CD4-positive, alpha-beta T cell treated with Interleukin-4 for 4 hours (primary cell): ENCODE data around the gene SLPI.

Experiments
- DNase-seq: peaks from one replicate; pipeline ENCODE4 v3.0.0-alpha.2; 2020

Gene SLPI

DNA sequence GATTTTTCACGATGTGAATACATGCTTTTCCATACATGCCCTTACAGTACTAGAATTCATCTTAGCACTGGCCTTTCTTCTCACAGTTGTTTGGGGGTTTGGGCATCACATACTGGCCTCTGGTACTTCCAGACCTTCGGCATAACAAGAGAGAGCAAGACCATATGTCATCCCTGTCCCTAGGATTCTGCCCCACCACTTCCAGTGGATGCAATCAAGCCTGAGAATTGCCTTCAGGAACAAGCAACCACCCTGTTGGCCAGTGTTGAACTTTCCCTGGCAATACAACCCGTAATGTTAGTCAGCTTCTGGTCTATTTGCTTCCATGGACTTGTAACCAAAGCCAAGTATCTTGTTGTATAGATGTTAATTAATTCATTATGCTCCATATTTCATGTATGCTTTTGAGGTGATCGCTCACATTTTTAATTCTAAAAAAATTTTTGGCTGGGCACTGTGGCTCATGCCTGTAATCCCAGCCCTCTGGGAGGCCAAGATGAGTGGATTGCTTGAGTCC is 15.4 kb upstream of the SLPI start:
- DNase-seq = no peak

DNA sequence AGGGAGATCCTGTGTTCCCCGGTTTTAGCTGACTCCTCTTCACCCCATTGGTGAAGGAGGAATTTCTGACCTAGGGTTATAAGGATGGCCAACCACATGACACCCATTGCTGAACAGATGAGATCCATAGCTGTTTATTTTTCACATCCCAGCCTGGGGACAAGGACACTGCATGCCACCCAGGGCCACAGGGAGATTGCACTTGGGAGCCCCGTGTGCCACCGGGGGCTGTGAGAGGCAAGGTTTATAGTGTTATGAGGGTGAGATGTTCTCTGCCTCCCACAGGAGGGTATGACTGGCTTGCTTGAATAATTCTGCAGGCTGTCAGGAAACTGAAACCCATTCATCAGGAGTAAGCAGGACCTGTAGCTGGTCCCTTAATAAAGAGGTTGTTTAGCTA is 14.7 kb upstream of the SLPI start:
- DNase-seq = no peak

- no peak for DNase-seq
Observed at GRCh38 chr20:45268531-45268930, 14.2 kb upstream of the SLPI start.

GRCh38 chr20:45266977-45267376 is 12.6 kb upstream of the SLPI start:
- DNase-seq = no peak

DNA sequence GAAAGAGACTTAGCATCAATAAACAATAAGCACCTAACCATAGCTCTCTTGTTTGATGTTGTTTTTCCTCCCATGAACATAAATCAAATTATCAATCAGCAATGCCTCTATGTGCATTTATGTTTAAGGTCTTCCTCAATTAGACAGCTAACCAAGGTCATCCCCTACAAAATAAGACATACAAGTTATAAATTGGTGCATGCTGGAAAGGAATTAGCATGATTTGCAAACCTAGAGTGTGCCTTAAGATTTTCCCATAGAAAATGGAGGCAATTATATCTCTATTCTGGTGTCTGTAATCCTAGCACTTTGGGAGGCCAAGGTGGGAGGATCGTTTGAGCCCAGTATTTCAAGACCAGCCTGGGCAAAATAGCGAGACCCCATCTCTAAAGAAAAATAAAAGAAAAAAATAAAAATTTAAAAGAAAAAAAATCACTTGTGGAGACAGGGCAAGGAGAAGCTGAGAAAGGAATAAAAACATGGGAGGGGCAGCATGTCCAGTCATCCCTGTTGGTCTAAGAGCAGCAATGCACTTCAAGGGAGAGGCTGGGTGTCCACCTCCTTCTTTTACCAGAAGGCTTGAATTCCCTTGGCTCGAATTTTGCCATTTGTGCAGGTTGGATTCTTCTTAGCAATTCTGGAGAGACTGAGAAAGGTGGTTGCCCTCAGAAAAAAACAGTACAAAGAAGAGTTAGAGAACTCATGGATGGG is 9.3 kb upstream of the SLPI start:
- no peak for DNase-seq

GRCh38 chr20:45258664-45259063 is 4.3 kb upstream of the SLPI start:
- no peak for DNase-seq

DNA sequence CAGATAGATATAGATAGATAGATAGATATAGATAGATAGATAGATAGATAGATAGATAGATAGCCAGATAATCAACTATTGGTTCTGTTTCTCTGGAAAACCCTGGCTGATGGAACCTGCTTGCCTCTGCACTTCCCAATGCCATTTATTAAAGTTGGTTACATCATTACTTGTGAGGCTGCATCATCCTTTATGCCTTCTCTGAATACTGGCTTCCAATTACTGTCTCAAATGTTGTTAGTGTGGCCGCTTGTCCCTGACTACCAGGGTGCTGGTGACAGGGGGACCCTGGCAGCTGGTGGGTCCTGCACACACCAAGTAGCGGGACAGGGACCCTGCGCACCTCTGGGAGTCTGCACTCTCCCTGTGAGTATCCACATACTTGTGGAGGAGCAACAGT is 3.9 kb upstream of the SLPI start:
- DNase-seq = no peak

- DNase-seq = no peak
Observed at GRCh38 chr20:45257711-45258110, 3.3 kb upstream of the SLPI start.

DNA sequence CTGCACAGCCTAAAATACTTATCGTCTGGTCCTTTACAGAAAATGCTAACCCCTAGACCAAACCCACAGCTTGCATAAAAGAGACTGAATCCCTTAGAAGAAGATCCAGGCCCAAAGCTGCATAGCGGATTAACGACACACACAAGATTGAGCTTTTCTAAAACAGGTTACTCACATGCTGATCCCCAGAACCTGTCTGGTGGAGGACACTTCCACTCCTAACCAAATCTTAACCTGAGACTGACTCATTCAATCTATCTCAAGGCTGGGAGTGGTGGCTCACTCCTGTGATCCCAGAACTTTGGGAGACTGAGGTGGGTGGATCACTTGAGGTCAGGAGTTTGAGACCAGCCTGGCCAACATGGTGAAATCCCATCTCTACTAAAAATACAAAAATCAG is 2.8 kb upstream of the SLPI start:
- DNase-seq = no peak

- DNase-seq = no peak
Observed at GRCh38 chr20:45253261-45253660, 1.1 kb downstream of the SLPI start.

GRCh38 chr20:45251884-45252560 is 2.3 kb downstream of the SLPI start:
- no peak for DNase-seq

GRCh38 chr20:45248609-45249008 is 5.8 kb downstream of the SLPI start:
- no peak for DNase-seq

DNA sequence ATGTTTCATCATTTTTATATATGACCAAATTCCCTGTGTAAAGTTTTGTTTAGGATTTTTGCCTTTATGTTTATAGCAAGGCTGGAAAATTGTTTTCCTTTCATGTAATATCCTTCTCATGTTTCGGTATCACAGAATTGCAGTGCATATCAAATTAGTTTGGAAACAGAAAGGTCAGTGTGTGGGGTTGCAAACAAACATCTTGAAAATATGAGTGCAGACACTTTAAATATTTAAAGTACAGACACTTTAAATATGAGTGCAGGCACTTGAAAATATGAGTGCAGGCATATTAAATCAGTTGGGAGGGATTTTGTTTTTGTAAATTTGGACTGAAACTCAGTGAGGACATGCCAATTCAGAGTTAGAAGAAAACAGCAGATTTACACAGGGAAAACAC is 6.5 kb downstream of the SLPI start:
- no peak for DNase-seq

DNA sequence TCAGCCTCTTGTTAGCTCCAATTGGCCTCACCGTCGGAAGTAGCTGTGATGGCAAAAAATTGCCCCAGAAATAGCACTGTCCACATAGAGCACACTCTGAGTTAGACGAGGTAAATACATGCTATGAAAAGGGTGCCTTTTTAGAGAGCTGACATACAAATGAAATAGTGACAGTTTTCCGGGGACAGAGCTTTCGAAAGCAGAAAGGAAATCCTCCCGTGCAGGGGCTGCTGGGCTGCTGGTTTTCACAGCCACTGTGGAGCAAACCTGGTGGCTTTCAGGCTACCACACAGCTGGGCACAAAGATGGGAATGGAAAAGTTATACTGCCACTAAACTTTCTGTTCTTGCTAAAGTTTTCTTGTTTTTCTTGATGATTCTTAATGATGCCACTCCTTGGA is 8.3 kb downstream of the SLPI start:
- DNase-seq = no peak

- no peak for DNase-seq
Observed at GRCh38 chr20:45238139-45238538, 16.2 kb downstream of the SLPI start.

DNA sequence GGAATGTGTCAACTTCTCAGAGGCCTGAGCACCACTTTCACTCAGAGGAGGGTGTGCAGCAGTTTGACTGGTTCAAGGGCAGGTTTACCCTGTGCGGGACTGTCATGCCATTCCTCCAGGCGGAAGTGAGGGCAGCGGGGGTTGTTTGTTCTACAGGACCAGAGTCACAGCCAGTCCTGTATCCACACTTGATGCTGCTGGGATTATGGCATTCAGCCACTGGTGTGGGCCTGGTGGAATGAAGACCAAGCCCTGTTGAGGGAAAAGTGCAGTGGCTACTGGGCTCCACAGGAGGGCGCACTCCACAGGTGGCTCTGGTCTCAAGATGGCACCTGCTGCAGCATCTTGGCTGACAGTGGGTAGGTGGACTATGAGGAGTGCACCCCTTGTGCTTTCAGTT is 18.4 kb downstream of the SLPI start:
- DNase-seq = no peak

DNA sequence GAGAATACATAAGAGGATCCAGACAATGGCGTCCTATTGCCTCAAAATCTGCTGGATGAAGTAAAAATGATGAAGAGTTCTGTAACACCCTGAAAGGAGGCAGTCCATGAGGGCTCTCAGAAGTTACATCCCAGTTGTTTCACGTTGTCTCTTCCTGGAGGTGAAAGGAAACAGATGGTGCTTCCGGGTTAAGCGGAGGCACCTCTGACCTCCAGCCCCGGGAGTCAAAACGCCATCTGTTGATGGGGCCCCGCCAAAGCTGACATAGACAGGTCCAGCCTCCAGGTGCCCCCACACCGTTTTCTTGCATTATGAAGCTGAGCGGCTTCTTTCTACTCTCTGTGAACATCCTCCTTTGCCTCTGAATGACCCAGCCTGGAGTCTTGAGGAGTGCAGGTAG is 23.7 kb downstream of the SLPI start:
- no peak for DNase-seq

DNA sequence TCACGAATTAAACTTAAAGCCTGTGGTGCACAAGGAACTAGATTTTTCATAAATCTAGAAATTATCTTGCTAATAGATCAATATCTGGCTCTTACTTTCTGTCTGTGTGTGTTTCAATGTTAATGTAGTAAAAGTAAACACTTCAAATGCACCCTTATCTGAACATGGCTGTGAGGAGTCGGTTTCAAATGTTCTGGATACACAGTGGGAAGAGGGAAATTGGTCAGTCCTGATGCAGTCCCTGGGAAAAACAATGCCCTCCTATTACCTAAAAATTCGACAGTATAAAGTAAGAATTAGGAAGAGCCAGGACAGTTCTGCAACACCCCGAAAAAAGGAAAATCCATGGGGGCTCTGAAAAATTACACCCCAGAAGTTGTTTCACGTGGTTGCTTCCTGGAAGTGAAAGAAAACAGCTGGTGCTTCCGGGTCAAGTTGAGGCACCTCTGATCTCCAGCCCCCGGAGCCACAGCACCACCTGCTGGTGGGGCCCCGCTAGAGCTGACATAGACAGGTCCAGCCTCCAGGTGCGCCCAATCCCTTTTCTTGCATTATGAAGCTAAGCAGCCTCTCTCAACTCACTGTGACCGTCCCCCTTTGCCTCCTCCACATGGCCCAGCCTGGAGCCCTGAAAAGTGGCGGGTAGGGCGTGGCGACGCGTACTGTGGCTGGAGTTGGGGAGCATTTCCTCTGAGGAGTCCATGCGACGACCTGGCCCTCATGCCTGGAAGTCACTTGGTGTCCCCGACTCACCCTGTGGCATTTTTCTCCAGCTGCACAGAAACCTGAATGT is 24.9 kb downstream of the SLPI start:
- no peak for DNase-seq

DNA sequence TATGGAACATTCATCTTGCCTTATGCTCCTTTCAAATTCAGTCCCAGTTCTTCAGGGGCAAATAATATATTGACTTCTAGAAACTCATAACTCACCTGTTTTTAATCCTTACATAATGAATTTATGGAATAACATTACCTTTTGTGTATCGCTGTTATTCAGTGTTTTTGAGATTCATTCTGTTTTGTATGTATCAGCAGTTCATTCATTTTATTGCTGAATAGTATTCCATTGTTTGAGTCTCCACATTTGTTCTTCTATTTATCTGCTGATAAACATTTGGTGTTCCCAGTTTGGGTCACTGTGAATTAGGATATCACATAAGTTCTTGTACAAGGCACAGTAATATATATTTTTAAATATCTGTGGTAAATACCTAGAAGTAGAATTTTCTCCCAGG is 28.1 kb downstream of the SLPI start:
- no peak for DNase-seq

GRCh38 chr20:45223136-45223535 is 31.2 kb downstream of the SLPI start:
- DNase-seq = no peak

GRCh38 chr20:45221076-45221475 is 33.3 kb downstream of the SLPI start, which contains the start of gene SEMG2:
Gene SEMG2, plus strand, starts transcription at chr20:45221373. Its CDS starts 17 bp downstream, at chr20:45221390.
- DNase-seq = no peak

- no peak for DNase-seq
Observed at GRCh38 chr20:45218636-45219035, 35.7 kb downstream of the SLPI start.

GRCh38 chr20:45218124-45218523 is 36.2 kb downstream of the SLPI start:
- no peak for DNase-seq

- no peak for DNase-seq
Observed at GRCh38 chr20:45212836-45213235, 41.5 kb downstream of the SLPI start.
